ENCODE results near the gene PNLIPRP3. TPM values are rescaled to one million over a fixed set of nuclear protein-coding genes. Genes with fewer than 3 reads are reported as not detected.

Gene PNLIPRP3
- total RNA-seq, 2 experiments from 2014 or later: not detected

GRCh38 chr10:116408719-116409118, 18.9 kb upstream of the PNLIPRP3 start:
- no peak for DNase-seq
- Mint-ChIP-seq H3K4me3 (no peak overlapping the region), H3K36me3 (ENCODE audit: low read depth) (no peaks in the 10 kb centered on the region), H3K27ac (no peak overlapping the region), H3K27me3 (peaks cover 11% of the 10 kb centered on the region), H3K9me3 (no peaks in the 10 kb centered on the region), H3K4me1 (ENCODE audit: low read depth) (no peaks in the 10 kb centered on the region)
- TF ChIP-seq, protein P1, sequence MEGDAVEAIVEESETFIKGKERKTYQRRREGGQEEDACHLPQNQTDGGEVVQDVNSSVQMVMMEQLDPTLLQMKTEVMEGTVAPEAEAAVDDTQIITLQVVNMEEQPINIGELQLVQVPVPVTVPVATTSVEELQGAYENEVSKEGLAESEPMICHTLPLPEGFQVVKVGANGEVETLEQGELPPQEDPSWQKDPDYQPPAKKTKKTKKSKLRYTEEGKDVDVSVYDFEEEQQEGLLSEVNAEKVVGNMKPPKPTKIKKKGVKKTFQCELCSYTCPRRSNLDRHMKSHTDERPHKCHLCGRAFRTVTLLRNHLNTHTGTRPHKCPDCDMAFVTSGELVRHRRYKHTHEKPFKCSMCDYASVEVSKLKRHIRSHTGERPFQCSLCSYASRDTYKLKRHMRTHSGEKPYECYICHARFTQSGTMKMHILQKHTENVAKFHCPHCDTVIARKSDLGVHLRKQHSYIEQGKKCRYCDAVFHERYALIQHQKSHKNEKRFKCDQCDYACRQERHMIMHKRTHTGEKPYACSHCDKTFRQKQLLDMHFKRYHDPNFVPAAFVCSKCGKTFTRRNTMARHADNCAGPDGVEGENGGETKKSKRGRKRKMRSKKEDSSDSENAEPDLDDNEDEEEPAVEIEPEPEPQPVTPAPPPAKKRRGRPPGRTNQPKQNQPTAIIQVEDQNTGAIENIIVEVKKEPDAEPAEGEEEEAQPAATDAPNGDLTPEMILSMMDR (IDR thresholded peaks at IDR 0.05): no peak
- no peak for ATAC-seq (ENCODE audit: poor library complexity)
- intact Hi-C loops (cut with DNase I, micrococcal nuclease): no loop called here
- POLR2A ChIA-PET: no interaction called here
- Histone ChIP-seq H3K9me3 (ENCODE audit: control insufficient read depth in 1 of 2, insufficient read depth in 1 of 2, low read length in 2 of 2) (no peaks in the 10 kb centered on the region), H3K27ac (ENCODE audit: low read depth in 1 of 2, low read length in 2 of 2) (no peak overlapping the region), H3K4me3 (ENCODE audit: low read length) (no peak overlapping the region), H3K4me1 (ENCODE audit: insufficient read depth, low read length) (no peaks in the 10 kb centered on the region), H3K27me3 (ENCODE audit: control insufficient read depth in 1 of 2, insufficient read depth in 2 of 2, low read length in 2 of 2) (no peaks in the 10 kb centered on the region), H3K36me3 (ENCODE audit: insufficient read depth, low read length) (no peaks in the 10 kb centered on the region)
- CTCF ChIA-PET: no interaction called here

DNA sequence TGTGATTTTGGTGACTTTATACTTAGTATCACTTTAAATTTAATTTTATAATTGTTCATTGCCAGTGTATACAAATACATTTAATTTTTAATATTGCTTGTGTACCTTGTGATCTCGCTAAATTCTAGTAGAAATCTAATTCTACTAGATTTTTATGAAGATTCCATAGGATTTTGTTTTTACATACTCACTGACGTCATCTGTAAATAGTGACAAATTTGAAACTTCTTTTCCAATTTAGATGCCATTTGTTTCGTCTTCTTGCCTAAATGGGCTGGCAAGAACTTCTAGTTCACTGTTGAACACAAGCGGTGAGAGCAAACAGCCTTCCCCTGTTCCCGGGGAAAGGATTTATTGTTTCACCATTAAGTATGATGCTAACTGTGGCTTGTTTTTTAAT, 17.3 kb upstream of the PNLIPRP3 start:
- ATAC-seq (ENCODE audit: poor library complexity): no peak
- intact Hi-C loops (cut with DNase I, micrococcal nuclease): no loop called here
- H3K4me1 ChIP-seq (ENCODE audit: insufficient read depth, low read length): no peaks in the 10 kb centered on the region
- no peaks in the 10 kb centered on the region for H3K36me3 ChIP-seq (ENCODE audit: insufficient read depth, low read length)
- no peaks in the 10 kb centered on the region for H3K36me3 Mint-ChIP-seq (ENCODE audit: low read depth)
- no peaks in the 10 kb centered on the region for H3K4me1 Mint-ChIP-seq (ENCODE audit: low read depth)
- TF ChIP-seq, protein P1 (IDR thresholded peaks at IDR 0.05): no peak
- no peaks in the 10 kb centered on the region for H3K27me3 ChIP-seq (ENCODE audit: control insufficient read depth in 1 of 2, insufficient read depth in 2 of 2, low read length in 2 of 2)
- ChIA-PET POLR2A (no interaction called here), CTCF (no interaction called here)
- peaks cover 15% of the 10 kb centered on the region for H3K27me3 Mint-ChIP-seq
- no peak overlapping the region for H3K27ac Mint-ChIP-seq
- no peak overlapping the region for H3K4me3 Mint-ChIP-seq
- H3K4me3 ChIP-seq (ENCODE audit: low read length): no peak overlapping the region
- H3K9me3 ChIP-seq (ENCODE audit: control insufficient read depth in 1 of 2, insufficient read depth in 1 of 2, low read length in 2 of 2): no peaks in the 10 kb centered on the region
- no peak overlapping the region for H3K27ac ChIP-seq (ENCODE audit: low read depth in 1 of 2, low read length in 2 of 2)
- H3K9me3 Mint-ChIP-seq: no peaks in the 10 kb centered on the region
- no peak for DNase-seq

- H3K4me1 ChIP-seq (ENCODE audit: insufficient read depth, low read length): no peaks in the 10 kb centered on the region
- Mint-ChIP-seq H3K27me3 (peaks cover 28% of the 10 kb centered on the region), H3K36me3 (ENCODE audit: low read depth) (no peaks in the 10 kb centered on the region), H3K4me3 (no peak overlapping the region), H3K27ac (no peak overlapping the region), H3K9me3 (no peaks in the 10 kb centered on the region), H3K4me1 (ENCODE audit: low read depth) (no peaks in the 10 kb centered on the region)
- H3K27me3 ChIP-seq (ENCODE audit: control insufficient read depth in 1 of 2, insufficient read depth in 2 of 2, low read length in 2 of 2): no peaks in the 10 kb centered on the region
- H3K4me3 ChIP-seq (ENCODE audit: low read length): no peak overlapping the region
- H3K36me3 ChIP-seq (ENCODE audit: insufficient read depth, low read length): no peaks in the 10 kb centered on the region
- intact Hi-C loops (cut with DNase I, micrococcal nuclease): no loop called here
- ChIA-PET CTCF (no interaction called here), POLR2A (no interaction called here)
- DNase-seq: no peak
- no peak for ATAC-seq (ENCODE audit: poor library complexity)
- TF ChIP-seq, protein P1 (IDR thresholded peaks at IDR 0.05): no peak
- H3K9me3 ChIP-seq (ENCODE audit: control insufficient read depth in 1 of 2, insufficient read depth in 1 of 2, low read length in 2 of 2): no peaks in the 10 kb centered on the region
- no peak overlapping the region for H3K27ac ChIP-seq (ENCODE audit: low read depth in 1 of 2, low read length in 2 of 2)
These were observed 9.8 kb upstream of the PNLIPRP3 start for GRCh38 chr10:116417821-116418220.
